Amygdala (tissue), 56 donors: ENCODE measurements around the gene FBXW4.
A peak's percentile ranks its signal among the peaks of the same experiment; 100 is the strongest.

Experiments
- DNase-seq, 56 donors: peaks; one replicate each; lab custom pipeline; 2025; lab: John Stamatoyannopoulos, UW

Gene FBXW4

GRCh38 chr10:101570428-101571270 is 124.3 kb downstream of the FBXW4 start:
- peak in 10 of 56 donors; percentile 19 to 62 (median 43) for DNase-seq

- peak in 41 of 56 donors; percentile 13 to 82 (median 50) for DNase-seq
Observed at GRCh38 chr10:101569622-101570427, 125.1 kb downstream of the FBXW4 start.

- DNase-seq = no peak
Observed at GRCh38 chr10:101569323-101569621, 125.7 kb downstream of the FBXW4 start.

- no peak for DNase-seq
Observed at GRCh38 chr10:101568054-101568745, 126.8 kb downstream of the FBXW4 start.

GRCh38 chr10:101567165-101568006 is 127.6 kb downstream of the FBXW4 start:
- no peak for DNase-seq

GRCh38 chr10:101566333-101567164 is 128.4 kb downstream of the FBXW4 start:
- peak in 22 of 56 donors; percentile 6 to 57 (median 32) for DNase-seq

GRCh38 chr10:101565936-101566332 is 129.0 kb downstream of the FBXW4 start:
- no peak for DNase-seq

GRCh38 chr10:101565370-101565900 is 129.5 kb downstream of the FBXW4 start:
- DNase-seq = no peak

- no peak for DNase-seq
Observed at GRCh38 chr10:101564490-101564991, 130.4 kb downstream of the FBXW4 start.

GRCh38 chr10:101563497-101564040 is 131.4 kb downstream of the FBXW4 start:
- no peak for DNase-seq

GRCh38 chr10:101563007-101563406 is 132.0 kb downstream of the FBXW4 start:
- no peak for DNase-seq

GRCh38 chr10:101562231-101562630 is 132.7 kb downstream of the FBXW4 start:
- no peak for DNase-seq

- no peak for DNase-seq
Observed at GRCh38 chr10:101561068-101561915, 133.7 kb downstream of the FBXW4 start.
